Measurements from ENCODE around the gene CIRBP.

DNA sequence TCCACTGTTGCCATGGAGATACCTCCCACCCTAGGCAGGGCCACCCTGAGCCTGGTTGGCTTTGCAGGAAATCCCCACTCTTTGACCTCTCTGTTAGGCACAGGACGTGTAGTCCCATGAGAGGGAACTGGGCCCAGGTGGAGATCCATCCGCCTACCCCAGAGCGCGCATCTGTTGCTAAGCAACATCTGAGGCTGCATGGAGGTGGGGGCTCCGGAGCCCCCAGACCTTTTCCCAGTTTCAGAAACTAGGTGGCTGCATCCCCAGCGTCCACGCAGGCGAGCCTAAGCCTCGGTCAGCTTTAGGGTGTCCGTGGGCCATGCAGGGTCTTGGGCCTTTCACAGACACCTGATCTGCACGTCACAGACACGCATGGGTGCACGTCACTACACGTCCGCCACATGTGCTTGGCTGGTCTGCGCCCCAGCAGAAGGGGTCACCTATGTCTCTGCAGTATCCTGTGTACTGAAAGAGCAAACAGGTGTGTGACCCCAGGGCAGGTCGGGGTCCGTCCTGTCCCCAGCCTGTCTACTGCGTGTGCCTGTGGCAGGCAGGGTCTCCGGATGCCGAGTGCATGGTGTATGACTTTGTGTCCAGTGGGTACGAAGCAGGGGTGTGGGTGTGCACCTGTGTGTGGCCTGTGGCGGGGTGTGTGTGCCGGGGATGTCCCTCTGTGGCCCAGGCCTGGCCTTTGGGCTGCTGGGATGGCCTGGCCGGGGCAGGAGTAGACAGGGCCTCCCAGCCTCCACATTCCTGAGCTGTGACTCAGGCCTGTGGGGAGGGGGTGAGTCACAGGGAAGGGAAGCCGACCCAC, 4.1 kb upstream of the CIRBP start:
- TF ChIP-seq, protein P1, sequence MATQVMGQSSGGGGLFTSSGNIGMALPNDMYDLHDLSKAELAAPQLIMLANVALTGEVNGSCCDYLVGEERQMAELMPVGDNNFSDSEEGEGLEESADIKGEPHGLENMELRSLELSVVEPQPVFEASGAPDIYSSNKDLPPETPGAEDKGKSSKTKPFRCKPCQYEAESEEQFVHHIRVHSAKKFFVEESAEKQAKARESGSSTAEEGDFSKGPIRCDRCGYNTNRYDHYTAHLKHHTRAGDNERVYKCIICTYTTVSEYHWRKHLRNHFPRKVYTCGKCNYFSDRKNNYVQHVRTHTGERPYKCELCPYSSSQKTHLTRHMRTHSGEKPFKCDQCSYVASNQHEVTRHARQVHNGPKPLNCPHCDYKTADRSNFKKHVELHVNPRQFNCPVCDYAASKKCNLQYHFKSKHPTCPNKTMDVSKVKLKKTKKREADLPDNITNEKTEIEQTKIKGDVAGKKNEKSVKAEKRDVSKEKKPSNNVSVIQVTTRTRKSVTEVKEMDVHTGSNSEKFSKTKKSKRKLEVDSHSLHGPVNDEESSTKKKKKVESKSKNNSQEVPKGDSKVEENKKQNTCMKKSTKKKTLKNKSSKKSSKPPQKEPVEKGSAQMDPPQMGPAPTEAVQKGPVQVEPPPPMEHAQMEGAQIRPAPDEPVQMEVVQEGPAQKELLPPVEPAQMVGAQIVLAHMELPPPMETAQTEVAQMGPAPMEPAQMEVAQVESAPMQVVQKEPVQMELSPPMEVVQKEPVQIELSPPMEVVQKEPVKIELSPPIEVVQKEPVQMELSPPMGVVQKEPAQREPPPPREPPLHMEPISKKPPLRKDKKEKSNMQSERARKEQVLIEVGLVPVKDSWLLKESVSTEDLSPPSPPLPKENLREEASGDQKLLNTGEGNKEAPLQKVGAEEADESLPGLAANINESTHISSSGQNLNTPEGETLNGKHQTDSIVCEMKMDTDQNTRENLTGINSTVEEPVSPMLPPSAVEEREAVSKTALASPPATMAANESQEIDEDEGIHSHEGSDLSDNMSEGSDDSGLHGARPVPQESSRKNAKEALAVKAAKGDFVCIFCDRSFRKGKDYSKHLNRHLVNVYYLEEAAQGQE (IDR thresholded peaks at IDR 0.05; ENCODE audit: insufficient read depth in 1 of 2, low read depth in 2 of 2, low read length in 2 of 2) = no peak
- TF ChIP-seq TAF1 (IDR thresholded peaks at IDR 0.05; ENCODE audit: borderline replicate concordance, insufficient read depth, low read length) = no peak

Data from PFSK-1 (cell line).